HepG2 (cell line): ENCODE measurements around the gene PPA2. TPM values are rescaled to one million over a fixed set of nuclear protein-coding genes. Genes with fewer than 3 reads are reported as not detected.

ENCODE experiments used
- ATAC-seq: fragments of 200-7000 bp; cut with Tn5 transposase; 3 replicates; pipeline ENCODE4 v1.9.1; 2020; ENCODE audit warnings: mild to moderate bottlenecking, moderate library complexity
- BruUV-seq: library from RNA; stranded (reverse); fragments of 400-500 nt; replicated peaks from 2 replicates; lab custom pipeline; 2021; lab: Mats Ljungman, UMichigan
- CTCF ChIA-PET: fragments of 300-600 bp; formaldehyde crosslinking; extraction: SDS; loops from one replicate; lab custom pipeline; 2021; ENCODE audit warnings: low total read pairs, inconsistent platforms, low intra/inter-chr PET ratio; lab: Yijun Ruan, JAX
- POLR2A ChIA-PET: fragments of 350-600 bp; sonication (Branson Sonifier 250); formaldehyde crosslinking; loops from one replicate; lab custom pipeline; 2020; ENCODE audit warnings: antibody characterized with exemption, inconsistent platforms; lab: Yijun Ruan, JAX
- DNase-seq: peaks from one replicate; pipeline ENCODE4 v3.0.0-alpha.2; 2015; ENCODE audit warnings: low spot score
- FAIRE-seq: peaks from 3 replicates; lab custom pipeline; 2011; peaks lifted over from hg19 to GRCh38; lab: Jason Lieb, UNC
- H2AFZ ChIP-seq: one replicate; pipeline ENCODE4 v1.6.1; 2011; ENCODE audit warnings: low read length, inconsistent platforms
- H3K27ac ChIP-seq: fragments of 300-600 bp; 3 replicates; pipeline ENCODE4 v1.8.0; 2011; ENCODE audit warnings: mixed run types, mild to moderate bottlenecking, mixed read lengths, low read length, inconsistent platforms; ENCODE audit not compliant: insufficient read depth; ENCODE audit errors: extremely low read length
- H3K27me3 ChIP-seq, 2 experiments: fragments of 200-600 bp in 1 of 2; 2 replicates in 1 of 2; 3 replicates in 1 of 2; pipeline versions ENCODE4 v1.6.0 to v1.8.0; 2011; ENCODE audit warnings: low read length in 2 of 2, mild to moderate bottlenecking in 2 of 2, moderate library complexity in 2 of 2, inconsistent platforms in 1 of 2; ENCODE audit not compliant: insufficient read depth in 2 of 2, control insufficient read depth in 1 of 2
- H3K36me3 ChIP-seq, 2 experiments: fragments of 200-600 bp in 1 of 2; replicated peaks in 1 of 2; 2 replicates in 1 of 2; 3 replicates in 1 of 2; pipeline versions ENCODE4 v1.5.1 to v1.8.0; 2011; ENCODE audit warnings: low read length in 2 of 2, inconsistent platforms in 1 of 2; ENCODE audit not compliant: insufficient read depth in 2 of 2, control insufficient read depth in 1 of 2
- H3K4me1 ChIP-seq: 2 replicates; pipeline ENCODE4 v1.5.1; 2012; ENCODE audit warnings: low read length, inconsistent platforms; ENCODE audit not compliant: insufficient read depth
- H3K4me2 ChIP-seq: 2 replicates; pipeline ENCODE4 v1.6.0; 2011; ENCODE audit warnings: low read depth, low read length, inconsistent platforms
- H3K4me3 ChIP-seq, 3 experiments: fragments of 200-600 bp in 1 of 3; sonication (generic), shearing (Covaris generic) in 1 of 3; replicated peaks in 1 of 3; 2 replicates each; pipeline ENCODE4 v1.5.1; 2011 to 2016; ENCODE audit warnings: low read length in 3 of 3, inconsistent platforms in 2 of 3, low read depth in 2 of 3, mild to moderate bottlenecking in 2 of 3, control low read depth in 1 of 3, mixed read lengths in 1 of 3; ENCODE audit not compliant: insufficient read depth in 1 of 3
- H3K79me2 ChIP-seq: one replicate; pipeline ENCODE4 v1.6.1; 2011; ENCODE audit warnings: low read length, inconsistent platforms; ENCODE audit not compliant: insufficient read depth
- H3K9ac ChIP-seq: 2 replicates; pipeline ENCODE4 v1.6.0; 2011; ENCODE audit warnings: mild to moderate bottlenecking, low read depth, low read length, inconsistent platforms; ENCODE audit not compliant: insufficient read depth
- H3K9me3 ChIP-seq: 2 replicates; pipeline ENCODE4 v1.5.1; 2012; ENCODE audit warnings: mild to moderate bottlenecking, low read length
- H4K20me1 ChIP-seq: 2 replicates; pipeline ENCODE4 v1.6.0; 2011; ENCODE audit warnings: inconsistent platforms, mild to moderate bottlenecking, low read length, moderate library complexity; ENCODE audit not compliant: insufficient read depth
- EP300 ChIP-seq, 3 experiments: sonication (generic) in 1 of 3; formaldehyde crosslinking in 1 of 3; IDR thresholded peaks; 2 replicates each; pipeline versions ENCODE4 v1.5.1 to v1.6.1; 2011 to 2020; ENCODE audit warnings: low read depth in 2 of 3, low read length in 2 of 3, borderline replicate concordance in 1 of 3, improper control_type of control experiment in 1 of 3, mild to moderate bottlenecking in 1 of 3, missing genetic modification reagents in 1 of 3, moderate library complexity in 1 of 3
- FOXO1 ChIP-seq: sonication (generic); formaldehyde crosslinking; IDR thresholded peaks from 2 replicates; pipeline ENCODE4 v1.4.0; 2020; ENCODE audit warnings: missing genetic modification reagents
- HBP1 ChIP-seq: IDR thresholded peaks from 2 replicates; pipeline ENCODE4 v1.6.1; 2016; ENCODE audit warnings: low read depth, control low read depth
- NBN ChIP-seq: fragments of 450-650 bp; conservative IDR thresholded peaks from 2 replicates; pipeline ENCODE4 v1.6.1; 2017
- PHF8 ChIP-seq: sonication (generic); formaldehyde crosslinking; IDR thresholded peaks from 2 replicates; pipeline ENCODE4 v1.5.0; 2020; ENCODE audit warnings: missing genetic modification reagents
- POLR2G ChIP-seq: fragments of 200-400 bp; formaldehyde crosslinking; IDR thresholded peaks from 2 replicates; pipeline ENCODE4 v1.6.1; 2018; ENCODE audit warnings: mild to moderate bottlenecking, low read depth, low read length, moderate library complexity
- RXRB ChIP-seq: IDR thresholded peaks from 2 replicates; pipeline ENCODE4 v1.6.1; 2016; ENCODE audit warnings: borderline replicate concordance, missing genetic modification reagents, missing compliant biosample characterization
- ZNF292 ChIP-seq: sonication (generic); formaldehyde crosslinking; IDR thresholded peaks from 2 replicates; pipeline ENCODE4 v1.8.1; 2022; ENCODE audit warnings: mild to moderate bottlenecking, low read depth, missing genetic modification reagents, borderline replicate concordance
- ZNF678 ChIP-seq: sonication (generic); formaldehyde crosslinking; IDR thresholded peaks from 2 replicates; pipeline ENCODE4 v1.4.0; 2020; ENCODE audit warnings: mild to moderate bottlenecking, missing genetic modification reagents
- ZNF761 ChIP-seq: sonication (generic); formaldehyde crosslinking; conservative IDR thresholded peaks from 2 replicates; pipeline ENCODE4 v1.4.0; 2020; ENCODE audit warnings: mild to moderate bottlenecking, missing genetic modification reagents
- ZNF768 ChIP-seq: sonication (generic); formaldehyde crosslinking; IDR thresholded peaks from 2 replicates; pipeline ENCODE4 v1.4.0; 2020; ENCODE audit warnings: missing genetic modification reagents
- whole genome bisulfite sequencing: methylation state at CpG from one replicate; pipeline ENCODE4 v1.1.6; 2017; ENCODE audit warnings: low lambda C conversion rate; 5-methylcytosine and 5-hydroxymethylcytosine counted together
- in situ Hi-C: cut with HindIII; loops from 2 replicates; pipeline ENCODE4 v1.10.0; 2017; ENCODE audit warnings: low pct_unique_long_range_greater_than_20kb; ENCODE audit not compliant: extremely low pct_ligation_motif_present
- intact Hi-C: fragments of 100-400 bp; cut with micrococcal nuclease; formaldehyde crosslinking; loops from one replicate; pipeline ENCODE4 v1.10.0; 2022; ENCODE audit not compliant: unreplicated experiment
- polyA plus RNA-seq, 8 experiments: library from polyadenylated mRNA; depleted of rRNA in 3 of 8; stranded (reverse) in 7 of 8; unstranded in 1 of 8; fragments of >200 nt; fragmentation: Illumina TruSeq in 4 of 8; extraction: Trizol in 4 of 8; gene quantifications; 2 replicates each; pipeline versions ENCODE4 v1.2.1 to v1.2.3, GENCODE V29; 2011 to 2016; ENCODE audit warnings: low read depth in 4 of 8, missing spikeins in 1 of 8, mixed read lengths in 1 of 8; ENCODE audit not compliant: insufficient read depth in 1 of 8
- total RNA-seq, 5 experiments: library from RNA; depleted of rRNA; stranded (reverse); fragments of >200 nt; fragmentation: Illumina TruSeq; extraction: Trizol; gene quantifications; 2 replicates each; pipeline ENCODE4 v1.2.3, GENCODE V29; 2016; ENCODE audit warnings: low read depth in 1 of 5
- TF ChIP-seq, protein P1 (sequence below): sonication (generic); formaldehyde crosslinking; IDR thresholded peaks from 2 replicates; pipeline ENCODE4 v1.5.0; 2020; ENCODE audit warnings: mild to moderate bottlenecking, missing genetic modification reagents, borderline replicate concordance
- TF ChIP-seq, protein P2 (sequence below): sonication (generic); formaldehyde crosslinking; IDR thresholded peaks from 2 replicates; pipeline ENCODE4 v1.4.0; 2020; ENCODE audit warnings: missing genetic modification reagents, borderline replicate concordance

Gene PPA2
- total and polyA plus RNA-seq, 2 of the 13 experiments (the other 11 are each of a cell fraction or from before 2014, with no cell fraction given) = 44.2 to 70.6 TPM

DNA sequence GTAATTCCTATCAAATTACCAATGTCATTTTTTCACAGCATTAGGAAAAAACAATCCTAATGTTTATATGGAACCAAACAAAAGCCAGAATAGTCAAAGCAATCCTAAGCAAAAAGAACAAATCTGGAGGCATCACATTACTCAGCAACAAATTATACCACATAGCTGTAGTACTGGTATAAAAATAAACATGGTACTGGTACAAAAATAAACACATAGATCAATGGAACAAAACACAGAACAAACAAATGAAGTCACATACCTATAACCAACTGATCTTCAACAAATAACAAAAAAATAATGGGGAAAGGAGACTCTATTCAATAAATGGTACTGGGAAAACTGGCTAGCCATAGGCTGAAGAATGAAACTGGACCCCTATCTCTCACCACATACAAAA, 37.4 kb downstream of the PPA2 start (continued):
- TF ChIP-seq ZNF292 = no peak
- TF ChIP-seq, protein P1, sequence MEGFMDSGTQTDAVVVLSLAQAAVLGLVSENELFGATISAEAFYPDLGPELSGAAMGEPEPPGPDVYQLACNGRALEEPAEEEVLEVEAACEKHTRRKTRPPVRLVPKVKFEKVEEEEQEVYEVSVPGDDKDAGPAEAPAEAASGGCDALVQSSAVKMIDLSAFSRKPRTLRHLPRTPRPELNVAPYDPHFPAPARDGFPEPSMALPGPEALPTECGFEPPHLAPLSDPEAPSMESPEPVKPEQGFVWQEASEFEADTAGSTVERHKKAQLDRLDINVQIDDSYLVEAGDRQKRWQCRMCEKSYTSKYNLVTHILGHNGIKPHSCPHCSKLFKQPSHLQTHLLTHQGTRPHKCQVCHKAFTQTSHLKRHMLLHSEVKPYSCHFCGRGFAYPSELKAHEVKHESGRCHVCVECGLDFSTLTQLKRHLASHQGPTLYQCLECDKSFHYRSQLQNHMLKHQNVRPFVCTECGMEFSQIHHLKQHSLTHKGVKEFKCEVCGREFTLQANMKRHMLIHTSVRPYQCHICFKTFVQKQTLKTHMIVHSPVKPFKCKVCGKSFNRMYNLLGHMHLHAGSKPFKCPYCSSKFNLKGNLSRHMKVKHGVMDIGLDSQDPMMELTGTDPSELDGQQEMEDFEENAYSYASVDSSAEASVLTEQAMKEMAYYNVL (CRISPR knock-in tag) = no peak

- in situ Hi-C loops (no loop called here), intact Hi-C loops (no loop called here)
- Histone ChIP-seq H2AFZ (no peak overlapping the region), H3K27ac (no peak overlapping the region), H3K9ac (no peak overlapping the region), H3K4me2 (no peak overlapping the region), H3K36me3 (peaks cover 4 to 5% of the 10 kb centered on the region in 2 experiments; a peak in 2 of 5 replicates), H4K20me1 (no peaks in the 10 kb centered on the region), H3K79me2 (no peaks in the 10 kb centered on the region), H3K4me3 (no peak overlapping the region), H3K9me3 (no peaks in the 10 kb centered on the region), H3K4me1 (no peaks in the 10 kb centered on the region), H3K27me3 (no peaks in the 10 kb centered on the region)
- ChIA-PET CTCF (no interaction called here), POLR2A (no interaction called here)
- DNase-seq (no peak), ATAC-seq (no peak), FAIRE-seq (no peak)
- WGBS = 94% methylated on average over 3 of the region's 3 CpGs
- BruUV-seq = no TSS peak
- no peak for TF ChIP-seq HBP1 (CRISPR knock-in tag)
- no peak for TF ChIP-seq ZNF761 (CRISPR knock-in tag)
- TF ChIP-seq ZNF768 (CRISPR knock-in tag) = no peak
- no peak for TF ChIP-seq POLR2G
- TF ChIP-seq, protein P2, sequence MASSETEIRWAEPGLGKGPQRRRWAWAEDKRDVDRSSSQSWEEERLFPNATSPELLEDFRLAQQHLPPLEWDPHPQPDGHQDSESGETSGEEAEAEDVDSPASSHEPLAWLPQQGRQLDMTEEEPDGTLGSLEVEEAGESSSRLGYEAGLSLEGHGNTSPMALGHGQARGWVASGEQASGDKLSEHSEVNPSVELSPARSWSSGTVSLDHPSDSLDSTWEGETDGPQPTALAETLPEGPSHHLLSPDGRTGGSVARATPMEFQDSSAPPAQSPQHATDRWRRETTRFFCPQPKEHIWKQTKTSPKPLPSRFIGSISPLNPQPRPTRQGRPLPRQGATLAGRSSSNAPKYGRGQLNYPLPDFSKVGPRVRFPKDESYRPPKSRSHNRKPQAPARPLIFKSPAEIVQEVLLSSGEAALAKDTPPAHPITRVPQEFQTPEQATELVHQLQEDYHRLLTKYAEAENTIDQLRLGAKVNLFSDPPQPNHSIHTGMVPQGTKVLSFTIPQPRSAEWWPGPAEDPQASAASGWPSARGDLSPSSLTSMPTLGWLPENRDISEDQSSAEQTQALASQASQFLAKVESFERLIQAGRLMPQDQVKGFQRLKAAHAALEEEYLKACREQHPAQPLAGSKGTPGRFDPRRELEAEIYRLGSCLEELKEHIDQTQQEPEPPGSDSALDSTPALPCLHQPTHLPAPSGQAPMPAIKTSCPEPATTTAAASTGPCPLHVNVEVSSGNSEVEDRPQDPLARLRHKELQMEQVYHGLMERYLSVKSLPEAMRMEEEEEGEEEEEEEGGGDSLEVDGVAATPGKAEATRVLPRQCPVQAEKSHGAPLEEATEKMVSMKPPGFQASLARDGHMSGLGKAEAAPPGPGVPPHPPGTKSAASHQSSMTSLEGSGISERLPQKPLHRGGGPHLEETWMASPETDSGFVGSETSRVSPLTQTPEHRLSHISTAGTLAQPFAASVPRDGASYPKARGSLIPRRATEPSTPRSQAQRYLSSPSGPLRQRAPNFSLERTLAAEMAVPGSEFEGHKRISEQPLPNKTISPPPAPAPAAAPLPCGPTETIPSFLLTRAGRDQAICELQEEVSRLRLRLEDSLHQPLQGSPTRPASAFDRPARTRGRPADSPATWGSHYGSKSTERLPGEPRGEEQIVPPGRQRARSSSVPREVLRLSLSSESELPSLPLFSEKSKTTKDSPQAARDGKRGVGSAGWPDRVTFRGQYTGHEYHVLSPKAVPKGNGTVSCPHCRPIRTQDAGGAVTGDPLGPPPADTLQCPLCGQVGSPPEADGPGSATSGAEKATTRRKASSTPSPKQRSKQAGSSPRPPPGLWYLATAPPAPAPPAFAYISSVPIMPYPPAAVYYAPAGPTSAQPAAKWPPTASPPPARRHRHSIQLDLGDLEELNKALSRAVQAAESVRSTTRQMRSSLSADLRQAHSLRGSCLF (CRISPR knock-in tag) = no peak
- TF ChIP-seq PHF8 (CRISPR knock-in tag) = no peak
- no peak for TF ChIP-seq NBN
- TF ChIP-seq RXRB = no peak
- TF ChIP-seq EP300 (IDR thresholded peaks at IDR 0.05; ENCODE audit: low read depth in 2 of 2, low read length in 2 of 2) = no peak
- TF ChIP-seq EP300 (CRISPR knock-in tag; IDR thresholded peaks at IDR 0.05; ENCODE audit: borderline replicate concordance) = no peak
- no peak for TF ChIP-seq FOXO1
- TF ChIP-seq ZNF678 (CRISPR knock-in tag) = no peak
These were observed 38.9 kb downstream of the PPA2 start for GRCh38 chr4:105434940-105435339.
